ENCODE measurements around the gene AHCYL1.
A peak's percentile ranks its signal among the peaks of the same experiment; 100 is the strongest.

The AHCYL1 gene

GRCh38 chr1:110040548-110040947, 56.0 kb downstream of the AHCYL1 start:
- no peak for DNase-seq

GRCh38 chr1:110043016-110043415, 58.5 kb downstream of the AHCYL1 start:
- DNase-seq: no peak

- no peak for DNase-seq
Observed at GRCh38 chr1:110047463-110047862, 62.9 kb downstream of the AHCYL1 start.

GRCh38 chr1:110048240-110048639, 63.7 kb downstream of the AHCYL1 start:
- no peak for DNase-seq

GRCh38 chr1:110048923-110049601, 64.5 kb downstream of the AHCYL1 start:
- DNase-seq: no peak

GRCh38 chr1:110049801-110050601, 65.4 kb downstream of the AHCYL1 start:
- DNase-seq: no peak

- no peak for DNase-seq
Observed at GRCh38 chr1:110050602-110051261, 66.2 kb downstream of the AHCYL1 start.

- no peak for DNase-seq
Observed at GRCh38 chr1:110051262-110051648, 66.7 kb downstream of the AHCYL1 start.

GRCh38 chr1:110053552-110054428, 69.2 kb downstream of the AHCYL1 start:
- DNase-seq: no peak

GRCh38 chr1:110055493-110056284, 71.1 kb downstream of the AHCYL1 start:
- no peak for DNase-seq

GRCh38 chr1:110056285-110056683, 71.7 kb downstream of the AHCYL1 start:
- no peak for DNase-seq

- peak; percentile 9 for DNase-seq
Observed at GRCh38 chr1:110056776-110057175, 72.2 kb downstream of the AHCYL1 start.

GRCh38 chr1:110057963-110058518, 73.5 kb downstream of the AHCYL1 start:
- DNase-seq: no peak

GRCh38 chr1:110058591-110058990, 74.0 kb downstream of the AHCYL1 start:
- DNase-seq: no peak

- DNase-seq: no peak
Observed at GRCh38 chr1:110059133-110059863, 74.7 kb downstream of the AHCYL1 start.

GRCh38 chr1:110060034-110060661, 75.6 kb downstream of the AHCYL1 start:
- no peak for DNase-seq

GRCh38 chr1:110060662-110061060, 76.1 kb downstream of the AHCYL1 start:
- no peak for DNase-seq

- DNase-seq: no peak
Observed at GRCh38 chr1:110061341-110061740, 76.8 kb downstream of the AHCYL1 start.

- DNase-seq: no peak
Observed at GRCh38 chr1:110062612-110063011, 78.0 kb downstream of the AHCYL1 start.

GRCh38 chr1:110063781-110064180, 79.2 kb downstream of the AHCYL1 start:
- no peak for DNase-seq

Data from T1000 (cell line).